Measurements from ENCODE around the gene MED12L.
"Not testable (repeated sequence)": the region's sequence is repeated elsewhere in the genome, so short reads cannot be mapped to it uniquely, and the experiment has no call there.

Gene MED12L

GRCh38 chr3:151209654-151210053 is 124.2 kb downstream of the MED12L start:
- no peak for DNase-seq (ENCODE audit: low read depth, low spot score)

GRCh38 chr3:151210676-151211381 is 125.4 kb downstream of the MED12L start:
- no peak for DNase-seq (ENCODE audit: low read depth, low spot score)

- DNase-seq (ENCODE audit: low read depth, low spot score): no peak
Measured at GRCh38 chr3:151213151-151213550, 127.7 kb downstream of the MED12L start.

- DNase-seq (ENCODE audit: low read depth, low spot score): no peak
Measured at GRCh38 chr3:151213881-151214280, 128.4 kb downstream of the MED12L start.

DNA sequence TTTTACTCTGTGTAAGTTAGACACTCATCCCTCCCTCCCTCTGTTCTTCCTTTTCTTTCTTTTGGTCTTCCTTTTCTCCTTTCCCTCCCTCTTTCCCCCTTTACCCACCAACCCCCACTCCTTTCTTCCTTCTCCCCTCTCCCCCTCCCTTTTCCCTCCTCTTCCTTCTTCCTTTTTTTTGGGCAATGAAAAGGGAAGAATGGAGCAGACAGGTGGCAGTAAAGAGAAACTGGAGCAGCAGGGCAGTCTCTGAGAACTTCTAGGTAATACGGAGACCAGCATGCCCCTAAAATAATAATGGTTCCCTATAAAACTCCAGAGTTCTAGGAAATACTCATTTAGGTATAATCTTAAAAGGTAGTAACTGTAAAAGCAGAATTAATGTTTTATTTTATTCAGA is 129.0 kb downstream of the MED12L start:
- no peak for DNase-seq (ENCODE audit: low read depth, low spot score)

DNA sequence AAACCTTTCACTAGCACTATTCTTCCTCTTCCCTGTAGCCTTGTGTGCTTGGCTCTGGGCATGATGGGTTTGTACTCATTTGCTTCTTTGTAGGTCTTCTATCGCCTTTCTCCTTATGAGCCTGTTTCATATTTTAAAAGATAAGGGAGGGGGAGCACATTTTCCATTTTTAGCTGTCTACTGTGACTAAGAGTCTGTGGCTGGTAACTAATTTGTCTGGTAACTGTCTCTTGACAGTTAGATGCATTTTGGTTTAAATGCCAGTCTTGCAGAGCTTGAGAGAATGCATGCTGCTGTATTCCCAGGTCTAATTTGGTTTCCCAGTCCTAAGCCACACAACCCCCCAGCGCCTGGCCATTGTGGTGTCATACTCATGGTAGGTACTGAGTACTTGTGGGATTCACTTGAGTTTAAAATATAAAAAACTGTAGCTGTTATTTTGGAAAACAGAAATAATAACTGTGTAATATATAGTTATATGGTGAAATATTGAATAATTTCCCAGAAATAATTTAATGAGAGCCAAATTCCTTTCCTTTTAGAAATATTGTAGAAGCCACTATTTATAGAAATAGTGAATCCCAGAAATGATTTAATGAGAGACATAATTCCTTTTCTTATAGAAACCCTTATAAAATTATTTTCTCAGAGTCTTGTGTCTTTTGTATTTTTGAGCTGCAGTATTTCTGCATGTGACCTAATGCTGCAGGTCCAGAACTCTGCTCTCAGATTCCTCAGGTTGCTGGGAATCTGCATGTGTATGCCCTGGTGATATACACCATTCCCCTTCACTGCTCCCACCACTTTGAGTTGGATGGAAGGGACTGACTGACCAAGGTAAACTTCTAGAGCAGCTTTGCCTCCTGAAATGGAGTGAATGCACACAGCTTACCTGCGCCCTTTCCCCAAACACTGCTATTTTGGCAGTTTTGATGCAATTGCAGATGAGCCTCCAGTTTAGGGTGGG is 131.5 kb downstream of the MED12L start:
- no peak for DNase-seq (ENCODE audit: low read depth, low spot score)

- no peak for DNase-seq (ENCODE audit: low read depth, low spot score)
Measured at GRCh38 chr3:151218136-151218535, 132.7 kb downstream of the MED12L start.

GRCh38 chr3:151219056-151219455 is 133.6 kb downstream of the MED12L start:
- no peak for DNase-seq (ENCODE audit: low read depth, low spot score)

- DNase-seq (ENCODE audit: low read depth, low spot score): no peak
Measured at GRCh38 chr3:151224268-151224866, 138.9 kb downstream of the MED12L start.

- no peak for DNase-seq (ENCODE audit: low read depth, low spot score)
Measured at GRCh38 chr3:151225040-151225975, 139.8 kb downstream of the MED12L start.

DNA sequence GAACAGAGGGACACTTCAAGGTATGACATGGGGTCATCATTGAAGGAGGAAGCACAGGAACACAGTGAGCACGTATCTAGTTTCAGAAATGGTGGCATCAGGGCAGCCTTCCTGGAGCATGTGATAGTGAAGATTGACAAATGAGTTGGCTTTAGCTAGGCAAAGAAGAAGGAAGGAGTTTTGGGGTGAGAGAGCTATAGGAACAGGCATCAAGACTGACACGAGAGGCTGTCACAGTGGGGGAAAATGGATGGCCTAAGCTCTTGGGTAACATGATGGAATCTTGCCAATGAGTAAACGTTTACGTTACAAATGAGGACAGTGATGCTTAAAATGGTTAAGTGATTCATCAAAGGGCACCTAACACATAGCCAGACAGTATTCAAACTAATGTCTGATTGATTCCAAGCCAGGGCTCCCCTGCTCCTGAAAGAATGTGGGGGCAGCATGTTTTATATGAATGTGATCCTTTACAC is 140.7 kb downstream of the MED12L start:
- no peak for DNase-seq (ENCODE audit: low read depth, low spot score)

GRCh38 chr3:151226825-151227224 is 141.4 kb downstream of the MED12L start:
- no peak for DNase-seq (ENCODE audit: low read depth, low spot score)

- no peak for DNase-seq (ENCODE audit: low read depth, low spot score)
Measured at GRCh38 chr3:151227266-151227806, 141.9 kb downstream of the MED12L start.

DNA sequence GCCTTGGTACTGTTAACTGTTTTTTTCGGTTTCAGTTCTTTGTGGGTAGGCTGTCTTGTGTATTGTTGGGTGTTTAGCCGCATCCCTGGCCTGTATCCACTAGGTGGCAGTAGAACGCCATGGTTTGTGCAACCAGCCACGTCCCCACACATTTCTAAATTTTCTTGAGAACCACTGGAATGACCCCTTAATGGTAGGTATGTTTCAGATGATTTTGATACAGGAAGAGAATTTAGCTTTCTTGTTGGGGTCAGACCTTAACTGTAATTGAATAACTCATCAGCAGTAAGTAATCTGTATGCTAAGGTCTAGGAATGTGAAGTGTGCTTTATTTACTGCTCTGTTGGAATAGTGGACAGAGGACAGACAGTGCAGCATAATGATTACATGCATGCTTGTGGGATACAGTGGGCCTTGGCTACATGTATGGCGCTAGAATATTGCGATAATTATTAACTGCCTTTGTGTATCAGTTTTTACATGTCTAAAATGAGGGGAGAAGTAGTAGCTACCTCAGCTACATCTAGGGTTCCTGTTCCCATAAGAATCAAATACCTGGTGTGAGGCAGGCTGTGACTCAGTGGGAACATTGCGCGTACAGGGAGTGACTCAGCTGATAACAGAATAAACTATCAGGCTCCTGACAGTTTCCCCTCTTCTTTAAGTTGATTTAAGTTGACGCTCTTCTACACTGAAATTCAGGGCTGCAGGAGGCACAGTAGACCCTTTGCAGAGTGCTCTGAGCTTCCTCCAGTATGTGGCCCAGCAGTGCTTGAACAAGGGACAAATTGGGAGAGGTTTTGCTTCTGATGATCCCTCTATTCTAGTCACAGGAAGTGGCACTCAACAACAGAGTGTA is 142.6 kb downstream of the MED12L start:
- peak; percentile 85 for DNase-seq (ENCODE audit: low read depth, low spot score)

GRCh38 chr3:151228666-151229040 is 143.2 kb downstream of the MED12L start:
- DNase-seq (ENCODE audit: low read depth, low spot score): no peak

- no peak for DNase-seq (ENCODE audit: low read depth, low spot score)
Measured at GRCh38 chr3:151230646-151231045, 145.2 kb downstream of the MED12L start.

- not testable (repeated sequence) for DNase-seq (ENCODE audit: low read depth, low spot score)
Measured at GRCh38 chr3:151232403-151232802, 146.9 kb downstream of the MED12L start.

- DNase-seq (ENCODE audit: low read depth, low spot score): no peak
Measured at GRCh38 chr3:151232991-151233390, 147.5 kb downstream of the MED12L start.

GRCh38 chr3:151234825-151235224 is 149.4 kb downstream of the MED12L start:
- no peak for DNase-seq (ENCODE audit: low read depth, low spot score)

GRCh38 chr3:151236316-151236715 is 150.9 kb downstream of the MED12L start:
- DNase-seq (ENCODE audit: low read depth, low spot score): no peak

All from ELF-1 (cell line).